ENCODE results near the gene SGSM2. TPM values are rescaled to one million over a fixed set of nuclear protein-coding genes. Genes with fewer than 3 reads are reported as not detected.
A peak's percentile ranks its signal among the peaks of the same experiment; 100 is the strongest.

Gene SGSM2
- total and polyA plus RNA-seq, 2 of the 13 experiments (the other 11 are each of a cell fraction or from before 2014, with no cell fraction given) = 30.4 to 51.3 TPM

DNA sequence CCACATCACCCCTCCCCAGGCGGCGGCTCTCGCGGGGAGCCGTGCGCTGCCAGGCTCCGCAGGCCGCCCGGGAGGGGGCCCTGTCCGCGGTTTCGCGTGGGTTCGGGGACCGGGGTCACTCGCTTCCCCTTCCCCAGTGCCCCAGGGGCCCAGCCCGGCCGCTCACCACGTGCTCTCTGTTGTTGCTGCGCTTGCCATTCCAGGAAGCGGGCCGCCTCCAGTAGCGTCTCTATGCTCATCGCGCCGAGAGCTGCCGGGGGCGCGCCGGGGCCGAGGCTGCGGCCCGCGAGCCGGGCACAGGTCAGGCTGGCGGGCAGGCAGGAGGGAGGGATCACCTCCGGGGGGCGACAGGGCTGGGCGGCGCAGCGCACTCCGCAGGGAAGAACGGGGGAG lies 63.2 kb downstream of the SGSM2 start (continued):
- TF ChIP-seq, protein P1, sequence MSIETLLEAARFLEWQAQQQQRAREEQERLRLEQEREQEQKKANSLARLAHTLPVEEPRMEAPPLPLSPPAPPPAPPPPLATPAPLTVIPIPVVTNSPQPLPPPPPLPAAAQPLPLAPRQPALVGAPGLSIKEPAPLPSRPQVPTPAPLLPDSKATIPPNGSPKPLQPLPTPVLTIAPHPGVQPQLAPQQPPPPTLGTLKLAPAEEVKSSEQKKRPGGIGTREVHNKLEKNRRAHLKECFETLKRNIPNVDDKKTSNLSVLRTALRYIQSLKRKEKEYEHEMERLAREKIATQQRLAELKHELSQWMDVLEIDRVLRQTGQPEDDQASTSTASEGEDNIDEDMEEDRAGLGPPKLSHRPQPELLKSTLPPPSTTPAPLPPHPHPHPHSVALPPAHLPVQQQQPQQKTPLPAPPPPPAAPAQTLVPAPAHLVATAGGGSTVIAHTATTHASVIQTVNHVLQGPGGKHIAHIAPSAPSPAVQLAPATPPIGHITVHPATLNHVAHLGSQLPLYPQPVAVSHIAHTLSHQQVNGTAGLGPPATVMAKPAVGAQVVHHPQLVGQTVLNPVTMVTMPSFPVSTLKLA (IDR thresholded peaks at IDR 0.05) = peak; percentile 73
- TF ChIP-seq, protein P2, sequence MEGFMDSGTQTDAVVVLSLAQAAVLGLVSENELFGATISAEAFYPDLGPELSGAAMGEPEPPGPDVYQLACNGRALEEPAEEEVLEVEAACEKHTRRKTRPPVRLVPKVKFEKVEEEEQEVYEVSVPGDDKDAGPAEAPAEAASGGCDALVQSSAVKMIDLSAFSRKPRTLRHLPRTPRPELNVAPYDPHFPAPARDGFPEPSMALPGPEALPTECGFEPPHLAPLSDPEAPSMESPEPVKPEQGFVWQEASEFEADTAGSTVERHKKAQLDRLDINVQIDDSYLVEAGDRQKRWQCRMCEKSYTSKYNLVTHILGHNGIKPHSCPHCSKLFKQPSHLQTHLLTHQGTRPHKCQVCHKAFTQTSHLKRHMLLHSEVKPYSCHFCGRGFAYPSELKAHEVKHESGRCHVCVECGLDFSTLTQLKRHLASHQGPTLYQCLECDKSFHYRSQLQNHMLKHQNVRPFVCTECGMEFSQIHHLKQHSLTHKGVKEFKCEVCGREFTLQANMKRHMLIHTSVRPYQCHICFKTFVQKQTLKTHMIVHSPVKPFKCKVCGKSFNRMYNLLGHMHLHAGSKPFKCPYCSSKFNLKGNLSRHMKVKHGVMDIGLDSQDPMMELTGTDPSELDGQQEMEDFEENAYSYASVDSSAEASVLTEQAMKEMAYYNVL (CRISPR knock-in tag; IDR thresholded peaks at IDR 0.05; ENCODE audit: borderline replicate concordance) = no peak; the same call in 1 of the 2 replicates
- TF ChIP-seq WIZ (CRISPR knock-in tag; IDR thresholded peaks at IDR 0.05) (no peak), CENPT (CRISPR knock-in tag; IDR thresholded peaks at IDR 0.05; ENCODE audit: low read depth) (no peak), ZNF253 (CRISPR knock-in tag; IDR thresholded peaks at IDR 0.05; ENCODE audit: borderline replicate concordance) (no peak), RFXAP (CRISPR knock-in tag; IDR thresholded peaks at IDR 0.05; ENCODE audit: borderline replicate concordance) (no peak), ZNF263 (CRISPR knock-in tag; IDR thresholded peaks at IDR 0.05) (no peak), SAP130 (CRISPR knock-in tag; IDR thresholded peaks at IDR 0.05; ENCODE audit: low read depth) (peak; percentile 37), AHR (CRISPR knock-in tag; IDR thresholded peaks at IDR 0.05) (0 out of 2 replicates have a peak, but pooled peaks have one; percentile 28), CBFB (CRISPR knock-in tag; IDR thresholded peaks at IDR 0.05) (no peak), SMARCE1 (IDR thresholded peaks at IDR 0.05; ENCODE audit: borderline replicate concordance) (no peak), ZNF350 (CRISPR knock-in tag; IDR thresholded peaks at IDR 0.05; ENCODE audit: borderline replicate concordance, low read depth) (no peak)
- TF ChIP-seq, protein P3, sequence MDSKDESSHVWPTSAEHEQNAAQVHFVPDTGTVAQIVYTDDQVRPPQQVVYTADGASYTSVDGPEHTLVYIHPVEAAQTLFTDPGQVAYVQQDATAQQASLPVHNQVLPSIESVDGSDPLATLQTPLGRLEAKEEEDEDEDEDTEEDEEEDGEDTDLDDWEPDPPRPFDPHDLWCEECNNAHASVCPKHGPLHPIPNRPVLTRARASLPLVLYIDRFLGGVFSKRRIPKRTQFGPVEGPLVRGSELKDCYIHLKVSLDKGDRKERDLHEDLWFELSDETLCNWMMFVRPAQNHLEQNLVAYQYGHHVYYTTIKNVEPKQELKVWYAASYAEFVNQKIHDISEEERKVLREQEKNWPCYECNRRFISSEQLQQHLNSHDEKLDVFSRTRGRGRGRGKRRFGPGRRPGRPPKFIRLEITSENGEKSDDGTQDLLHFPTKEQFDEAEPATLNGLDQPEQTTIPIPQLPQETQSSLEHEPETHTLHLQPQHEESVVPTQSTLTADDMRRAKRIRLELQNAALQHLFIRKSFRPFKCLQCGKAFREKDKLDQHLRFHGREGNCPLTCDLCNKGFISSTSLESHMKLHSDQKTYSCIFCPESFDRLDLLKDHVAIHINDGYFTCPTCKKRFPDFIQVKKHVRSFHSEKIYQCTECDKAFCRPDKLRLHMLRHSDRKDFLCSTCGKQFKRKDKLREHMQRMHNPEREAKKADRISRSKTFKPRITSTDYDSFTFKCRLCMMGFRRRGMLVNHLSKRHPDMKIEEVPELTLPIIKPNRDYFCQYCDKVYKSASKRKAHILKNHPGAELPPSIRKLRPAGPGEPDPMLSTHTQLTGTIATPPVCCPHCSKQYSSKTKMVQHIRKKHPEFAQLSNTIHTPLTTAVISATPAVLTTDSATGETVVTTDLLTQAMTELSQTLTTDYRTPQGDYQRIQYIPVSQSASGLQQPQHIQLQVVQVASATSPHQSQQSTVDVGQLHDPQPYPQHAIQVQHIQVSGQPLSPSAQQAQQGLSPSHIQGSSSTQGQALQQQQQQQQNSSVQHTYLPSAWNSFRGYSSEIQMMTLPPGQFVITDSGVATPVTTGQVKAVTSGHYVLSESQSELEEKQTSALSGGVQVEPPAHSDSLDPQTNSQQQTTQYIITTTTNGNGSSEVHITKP (CRISPR knock-in tag; IDR thresholded peaks at IDR 0.05; ENCODE audit: low read depth) = no peak
- TF ChIP-seq, protein P4, sequence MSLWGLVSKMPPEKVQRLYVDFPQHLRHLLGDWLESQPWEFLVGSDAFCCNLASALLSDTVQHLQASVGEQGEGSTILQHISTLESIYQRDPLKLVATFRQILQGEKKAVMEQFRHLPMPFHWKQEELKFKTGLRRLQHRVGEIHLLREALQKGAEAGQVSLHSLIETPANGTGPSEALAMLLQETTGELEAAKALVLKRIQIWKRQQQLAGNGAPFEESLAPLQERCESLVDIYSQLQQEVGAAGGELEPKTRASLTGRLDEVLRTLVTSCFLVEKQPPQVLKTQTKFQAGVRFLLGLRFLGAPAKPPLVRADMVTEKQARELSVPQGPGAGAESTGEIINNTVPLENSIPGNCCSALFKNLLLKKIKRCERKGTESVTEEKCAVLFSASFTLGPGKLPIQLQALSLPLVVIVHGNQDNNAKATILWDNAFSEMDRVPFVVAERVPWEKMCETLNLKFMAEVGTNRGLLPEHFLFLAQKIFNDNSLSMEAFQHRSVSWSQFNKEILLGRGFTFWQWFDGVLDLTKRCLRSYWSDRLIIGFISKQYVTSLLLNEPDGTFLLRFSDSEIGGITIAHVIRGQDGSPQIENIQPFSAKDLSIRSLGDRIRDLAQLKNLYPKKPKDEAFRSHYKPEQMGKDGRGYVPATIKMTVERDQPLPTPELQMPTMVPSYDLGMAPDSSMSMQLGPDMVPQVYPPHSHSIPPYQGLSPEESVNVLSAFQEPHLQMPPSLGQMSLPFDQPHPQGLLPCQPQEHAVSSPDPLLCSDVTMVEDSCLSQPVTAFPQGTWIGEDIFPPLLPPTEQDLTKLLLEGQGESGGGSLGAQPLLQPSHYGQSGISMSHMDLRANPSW (CRISPR knock-in tag; IDR thresholded peaks at IDR 0.05; ENCODE audit: borderline replicate concordance) = no peak
- TF ChIP-seq, protein P5, sequence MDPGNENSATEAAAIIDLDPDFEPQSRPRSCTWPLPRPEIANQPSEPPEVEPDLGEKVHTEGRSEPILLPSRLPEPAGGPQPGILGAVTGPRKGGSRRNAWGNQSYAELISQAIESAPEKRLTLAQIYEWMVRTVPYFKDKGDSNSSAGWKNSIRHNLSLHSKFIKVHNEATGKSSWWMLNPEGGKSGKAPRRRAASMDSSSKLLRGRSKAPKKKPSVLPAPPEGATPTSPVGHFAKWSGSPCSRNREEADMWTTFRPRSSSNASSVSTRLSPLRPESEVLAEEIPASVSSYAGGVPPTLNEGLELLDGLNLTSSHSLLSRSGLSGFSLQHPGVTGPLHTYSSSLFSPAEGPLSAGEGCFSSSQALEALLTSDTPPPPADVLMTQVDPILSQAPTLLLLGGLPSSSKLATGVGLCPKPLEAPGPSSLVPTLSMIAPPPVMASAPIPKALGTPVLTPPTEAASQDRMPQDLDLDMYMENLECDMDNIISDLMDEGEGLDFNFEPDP (CRISPR knock-in tag; conservative IDR thresholded peaks at IDR 0.05) = no peak

Measured in HepG2 (cell line).